Subcutaneous abdominal adipose tissue (tissue), 5 donors: ENCODE measurements around the gene RGS7.

Experiments used
- H3K27ac ChIP-seq: one replicate; pipeline ENCODE4 v1.7.0; 2013; ENCODE audit warnings: low read depth, mild to moderate bottlenecking, inconsistent platforms, low read length, moderate library complexity
- H3K27me3 ChIP-seq, 5 donors: one replicate each; pipeline ENCODE4 v1.7.0; 2013; ENCODE audit warnings: low read length in 5 of 5, inconsistent platforms in 1 of 5; ENCODE audit not compliant: control insufficient read depth in 5 of 5, insufficient read depth in 4 of 5
- H3K36me3 ChIP-seq, 5 donors: one replicate each; pipeline ENCODE4 v1.7.0; 2013; ENCODE audit warnings: low read length in 5 of 5; ENCODE audit not compliant: control insufficient read depth in 5 of 5, insufficient read depth in 5 of 5
- H3K4me1 ChIP-seq, 5 donors: one replicate each; pipeline ENCODE4 v1.7.0; 2013; ENCODE audit warnings: low read length in 5 of 5, mild to moderate bottlenecking in 3 of 5, moderate library complexity in 1 of 5; ENCODE audit not compliant: control insufficient read depth in 5 of 5, insufficient read depth in 5 of 5
- H3K4me3 ChIP-seq, 5 donors: one replicate each; pipeline ENCODE4 v1.7.0; 2013; ENCODE audit warnings: low read length in 5 of 5, low read depth in 1 of 5
- H3K9ac ChIP-seq, 5 donors: one replicate each; pipeline ENCODE4 v1.7.0; 2013; ENCODE audit warnings: low read length in 5 of 5, mild to moderate bottlenecking in 4 of 5, moderate library complexity in 3 of 5
- H3K9me3 ChIP-seq, 5 donors: one replicate each; pipeline ENCODE4 v1.7.0; 2013; ENCODE audit warnings: low read length in 5 of 5; ENCODE audit not compliant: control insufficient read depth in 5 of 5
- donor health status: healthy.
- donor health status: healthy.
- donor health status: healthy.
- donor health status: healthy.
- donor health status: healthy.

The RGS7 gene

GRCh38 chr1:240860023-240860422, 497.0 kb downstream of the RGS7 start:
- Histone ChIP-seq H3K36me3 (no peaks in the 10 kb centered on the region), H3K4me1 (no peaks in the 10 kb centered on the region), H3K9ac (no peak overlapping the region), H3K4me3 (no peak overlapping the region), H3K27ac (no peak overlapping the region), H3K9me3 (no peaks in the 10 kb centered on the region), H3K27me3 (no peaks in the 10 kb centered on the region)

GRCh38 chr1:240854367-240854766, 502.6 kb downstream of the RGS7 start:
- no peaks in the 10 kb centered on the region for H3K36me3 ChIP-seq
- H3K27ac ChIP-seq: no peak overlapping the region
- H3K4me3 ChIP-seq: no peak overlapping the region
- peaks cover 0 to 2% (median 0%) of the 10 kb centered on the region in 5 donors for H3K9me3 ChIP-seq
- H3K4me1 ChIP-seq: no peaks in the 10 kb centered on the region
- no peak overlapping the region for H3K9ac ChIP-seq
- H3K27me3 ChIP-seq: no peaks in the 10 kb centered on the region

GRCh38 chr1:240847325-240847724, 509.7 kb downstream of the RGS7 start:
- H3K4me3 ChIP-seq: no peak overlapping the region
- H3K36me3 ChIP-seq: no peaks in the 10 kb centered on the region
- H3K9ac ChIP-seq: no peak overlapping the region
- no peaks in the 10 kb centered on the region for H3K27me3 ChIP-seq
- peaks cover 0 to 2% (median 0%) of the 10 kb centered on the region in 5 donors for H3K9me3 ChIP-seq
- H3K4me1 ChIP-seq: no peaks in the 10 kb centered on the region
- H3K27ac ChIP-seq: no peak overlapping the region

GRCh38 chr1:240844486-240844885, 512.5 kb downstream of the RGS7 start:
- no peak overlapping the region for H3K9ac ChIP-seq
- no peaks in the 10 kb centered on the region for H3K9me3 ChIP-seq
- no peak overlapping the region for H3K27ac ChIP-seq
- H3K4me1 ChIP-seq: no peaks in the 10 kb centered on the region
- H3K4me3 ChIP-seq: no peak overlapping the region
- no peaks in the 10 kb centered on the region for H3K27me3 ChIP-seq
- H3K36me3 ChIP-seq: no peaks in the 10 kb centered on the region

- Histone ChIP-seq H3K4me1 (no peaks in the 10 kb centered on the region), H3K27ac (no peak overlapping the region), H3K9me3 (no peaks in the 10 kb centered on the region), H3K27me3 (no peaks in the 10 kb centered on the region), H3K36me3 (no peaks in the 10 kb centered on the region), H3K4me3 (no peak overlapping the region), H3K9ac (no peak overlapping the region)
Observed at GRCh38 chr1:240843798-240844197, 513.2 kb downstream of the RGS7 start.

- Histone ChIP-seq H3K4me1 (no peaks in the 10 kb centered on the region), H3K27me3 (no peaks in the 10 kb centered on the region), H3K27ac (no peak overlapping the region), H3K36me3 (no peaks in the 10 kb centered on the region), H3K4me3 (no peak overlapping the region), H3K9ac (no peak overlapping the region), H3K9me3 (no peaks in the 10 kb centered on the region)
Observed at GRCh38 chr1:240836271-240836670, 520.7 kb downstream of the RGS7 start.

GRCh38 chr1:240835291-240835690, 521.7 kb downstream of the RGS7 start:
- no peaks in the 10 kb centered on the region for H3K27me3 ChIP-seq
- no peaks in the 10 kb centered on the region for H3K4me1 ChIP-seq
- H3K36me3 ChIP-seq: no peaks in the 10 kb centered on the region
- no peak overlapping the region for H3K27ac ChIP-seq
- H3K9ac ChIP-seq: no peak overlapping the region
- no peaks in the 10 kb centered on the region for H3K9me3 ChIP-seq
- H3K4me3 ChIP-seq: no peak overlapping the region

GRCh38 chr1:240833075-240833474, 523.9 kb downstream of the RGS7 start:
- Histone ChIP-seq H3K36me3 (no peaks in the 10 kb centered on the region), H3K9me3 (no peaks in the 10 kb centered on the region), H3K4me3 (no peak overlapping the region), H3K27me3 (no peaks in the 10 kb centered on the region), H3K4me1 (no peaks in the 10 kb centered on the region), H3K27ac (no peak overlapping the region), H3K9ac (no peak overlapping the region)

- H3K27ac ChIP-seq: no peak overlapping the region
- H3K4me3 ChIP-seq: no peak overlapping the region
- no peaks in the 10 kb centered on the region for H3K36me3 ChIP-seq
- no peaks in the 10 kb centered on the region for H3K4me1 ChIP-seq
- no peaks in the 10 kb centered on the region for H3K27me3 ChIP-seq
- no peak overlapping the region for H3K9ac ChIP-seq
- H3K9me3 ChIP-seq: no peaks in the 10 kb centered on the region
Observed at GRCh38 chr1:240831922-240832321, 525.1 kb downstream of the RGS7 start.

GRCh38 chr1:240831191-240831631, 525.8 kb downstream of the RGS7 start:
- Histone ChIP-seq H3K27me3 (no peaks in the 10 kb centered on the region), H3K36me3 (no peaks in the 10 kb centered on the region), H3K9ac (no peak overlapping the region), H3K9me3 (no peaks in the 10 kb centered on the region), H3K27ac (no peak overlapping the region), H3K4me1 (no peaks in the 10 kb centered on the region), H3K4me3 (no peak overlapping the region)

GRCh38 chr1:240829487-240829886, 527.5 kb downstream of the RGS7 start:
- H3K27me3 ChIP-seq: no peaks in the 10 kb centered on the region
- H3K4me1 ChIP-seq: no peaks in the 10 kb centered on the region
- no peaks in the 10 kb centered on the region for H3K9me3 ChIP-seq
- H3K36me3 ChIP-seq: no peaks in the 10 kb centered on the region
- H3K4me3 ChIP-seq: no peak overlapping the region
- H3K27ac ChIP-seq: no peak overlapping the region
- H3K9ac ChIP-seq: no peak overlapping the region
